ENCODE data around the gene LRRTM4. TPM values are rescaled to one million over a fixed set of nuclear protein-coding genes. Genes with fewer than 3 reads are reported as not detected.
"Not testable (repeated sequence)": the region's sequence is repeated elsewhere in the genome, so short reads cannot be mapped to it uniquely, and the experiment has no call there.

LRRTM4 gene
- polyA plus RNA-seq, 5 donors, result 1.1 to 3.4 (median 2.3) TPM

DNA sequence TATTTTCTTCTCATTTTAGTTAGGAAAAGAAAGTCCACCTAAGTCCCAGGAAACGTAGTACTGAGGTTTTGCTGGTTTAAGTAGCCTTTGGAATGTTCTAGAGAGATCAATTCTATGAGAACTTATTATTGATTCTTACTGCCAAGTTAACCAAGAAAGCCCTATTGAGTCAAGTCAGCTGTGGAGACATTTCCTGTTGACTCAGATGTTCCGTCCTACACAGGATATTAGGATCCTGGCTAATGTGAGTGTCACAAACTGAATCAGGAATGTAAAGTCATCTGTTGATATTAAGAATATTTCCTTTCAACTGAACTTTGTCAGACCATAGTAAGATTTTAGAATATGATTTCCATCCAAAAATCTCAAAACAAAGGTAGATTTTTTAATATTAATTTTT lies 654.3 kb downstream of the LRRTM4 start:
- DNase-seq, result peak in 1 of 2 donors; percentile 0

DNA sequence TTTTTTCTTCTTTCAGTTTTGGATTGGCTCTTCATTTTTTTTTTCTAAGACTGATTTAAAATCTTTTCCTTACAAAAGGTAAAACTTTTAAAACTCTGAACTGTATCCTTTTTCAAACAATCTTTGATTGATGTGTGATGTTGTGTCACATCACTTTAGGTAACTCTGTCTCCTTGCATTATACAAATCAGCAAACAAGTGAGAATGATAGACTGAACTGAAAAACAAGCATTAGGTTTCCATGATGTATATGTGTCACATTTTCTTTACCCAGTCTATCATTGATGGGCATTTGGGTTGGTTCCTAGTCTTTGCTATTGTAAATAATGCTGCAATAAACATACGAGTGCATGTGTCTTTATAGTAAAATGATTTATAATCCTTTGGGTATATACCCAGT lies 655.7 kb downstream of the LRRTM4 start:
- DNase-seq, result no peak

DNA sequence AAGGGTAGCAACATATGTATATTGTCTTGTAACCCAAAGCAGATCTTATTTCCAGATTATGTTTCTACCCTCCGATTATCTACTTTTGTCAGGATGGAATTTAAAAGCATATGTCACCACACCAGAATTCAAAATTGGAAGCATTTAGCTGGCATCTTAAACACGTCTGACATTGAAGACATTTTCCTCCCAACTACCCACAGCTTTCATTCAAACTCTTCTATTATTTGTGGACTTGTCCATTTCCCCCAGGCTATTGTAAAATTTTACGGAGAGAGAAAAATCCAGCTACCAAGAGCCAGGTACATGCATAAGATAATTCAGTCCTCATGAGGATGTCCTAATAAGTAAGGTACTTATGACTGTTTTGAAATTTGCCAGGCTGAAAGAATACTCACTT lies 659.3 kb downstream of the LRRTM4 start:
- no peak for DNase-seq

DNA sequence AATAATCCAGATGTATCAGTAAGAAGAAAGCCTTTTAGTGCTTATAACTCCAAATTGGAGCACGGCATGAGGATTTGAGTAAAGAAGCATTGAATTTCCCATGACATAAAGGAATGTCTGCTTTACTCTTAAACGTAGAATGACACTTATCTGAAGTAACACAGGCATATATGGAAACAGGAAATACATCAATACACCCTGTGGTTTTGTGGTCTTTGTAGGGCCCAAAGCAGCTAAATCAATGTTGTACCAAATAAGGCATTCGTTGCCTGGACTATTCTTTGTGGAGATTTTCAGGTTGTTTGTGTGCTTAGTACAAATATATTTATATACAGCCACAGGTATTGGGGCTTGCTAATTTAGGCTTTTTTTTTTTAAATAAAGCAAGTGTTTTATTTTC lies 660.5 kb downstream of the LRRTM4 start:
- DNase-seq, result no peak

DNA sequence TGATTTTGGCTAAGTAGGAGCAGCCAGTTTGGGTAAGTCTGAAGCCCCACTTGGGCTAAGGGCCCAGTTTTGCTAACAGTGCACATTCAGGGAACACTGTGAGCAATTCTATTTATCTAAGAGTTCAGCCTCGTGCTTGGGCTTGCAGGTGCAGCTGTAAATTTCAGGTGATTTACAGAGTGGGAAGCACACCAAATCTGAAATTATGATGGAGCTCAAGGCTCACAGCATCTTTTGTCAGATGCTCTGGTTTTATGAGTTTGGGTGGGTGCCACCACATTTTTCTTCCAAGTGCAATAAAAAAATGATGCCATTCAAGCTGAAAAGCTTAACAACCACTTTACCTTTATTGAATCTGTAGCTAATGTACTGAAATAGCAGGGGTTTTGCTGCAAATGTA lies 671.2 kb downstream of the LRRTM4 start:
- no peak for DNase-seq

DNA sequence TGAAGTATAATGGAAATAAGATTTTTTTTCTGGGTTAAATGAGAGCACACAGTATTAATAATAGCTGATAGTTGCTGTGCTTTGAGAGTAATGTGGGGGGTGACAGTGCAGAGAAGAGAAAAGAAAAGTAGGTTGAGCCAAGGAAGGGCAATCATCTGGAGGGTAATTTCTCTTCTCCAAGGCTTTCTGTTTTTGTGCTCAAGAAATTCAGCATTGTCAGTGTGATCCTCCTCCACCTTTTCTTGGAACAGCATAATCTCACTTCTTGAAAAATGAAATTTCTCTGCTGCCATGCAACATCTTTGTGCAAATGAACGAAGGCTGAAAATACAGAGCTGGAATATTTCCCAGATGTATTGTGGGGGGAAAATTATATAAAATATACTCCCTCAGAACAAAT lies 673.1 kb downstream of the LRRTM4 start:
- no peak for DNase-seq

DNA sequence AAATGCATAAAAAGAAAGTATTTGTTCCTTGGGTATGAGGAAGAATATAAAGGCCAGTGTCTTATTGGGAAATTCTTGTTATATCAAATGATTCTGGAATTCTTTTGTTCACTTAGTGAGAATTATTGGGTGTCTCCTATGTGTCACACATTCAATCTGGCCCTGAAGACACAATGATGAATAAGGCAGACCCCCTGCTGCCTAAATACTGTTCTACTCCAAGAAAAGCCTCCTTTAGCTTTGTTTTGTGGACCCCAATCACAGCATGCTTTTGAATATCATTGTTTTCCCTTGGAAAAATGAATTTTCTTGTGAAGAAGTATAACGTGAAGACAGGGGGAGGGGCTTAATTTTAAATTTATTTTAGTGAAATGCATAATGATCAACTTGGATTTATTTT lies 682.4 kb downstream of the LRRTM4 start:
- no peak for DNase-seq

DNA sequence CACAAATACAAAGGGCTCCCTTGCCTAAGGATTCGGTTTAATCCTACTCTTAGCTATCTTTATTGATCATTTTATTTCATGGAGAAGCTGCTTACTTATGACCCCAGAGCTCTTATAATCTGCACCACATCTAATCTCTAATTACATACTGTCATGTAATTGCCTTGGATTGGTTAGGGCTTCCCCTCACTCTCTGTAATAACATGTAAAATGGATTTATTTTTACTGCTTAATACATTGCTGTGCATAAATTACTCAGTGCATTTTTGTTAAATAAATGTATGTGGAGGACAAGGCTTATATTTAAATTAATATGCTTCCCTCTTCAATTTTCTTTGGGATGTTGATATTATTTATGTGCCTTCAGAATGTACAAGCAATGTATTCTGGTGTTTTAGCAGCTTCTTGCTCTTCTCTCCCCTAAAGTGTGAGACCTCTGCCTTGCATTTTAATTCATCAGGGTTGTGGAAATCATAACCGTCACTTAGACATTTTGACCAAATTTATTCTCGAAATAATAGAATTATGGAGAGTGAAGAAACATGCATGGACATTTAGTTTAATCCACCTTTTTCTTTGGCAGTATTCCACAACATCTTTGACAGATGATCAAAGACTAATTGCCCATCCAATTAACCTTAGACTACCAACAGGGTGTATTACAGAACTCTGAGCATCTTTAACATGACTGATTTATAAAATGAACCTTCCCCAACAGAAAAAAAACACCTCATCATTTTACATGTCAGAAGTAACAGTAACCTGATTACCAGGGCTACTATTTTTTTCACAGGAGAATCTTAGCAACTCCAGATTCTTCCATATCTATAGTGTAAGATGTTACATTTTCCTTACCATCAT lies 692.6 kb downstream of the LRRTM4 start:
- DNase-seq, result no peak

DNA sequence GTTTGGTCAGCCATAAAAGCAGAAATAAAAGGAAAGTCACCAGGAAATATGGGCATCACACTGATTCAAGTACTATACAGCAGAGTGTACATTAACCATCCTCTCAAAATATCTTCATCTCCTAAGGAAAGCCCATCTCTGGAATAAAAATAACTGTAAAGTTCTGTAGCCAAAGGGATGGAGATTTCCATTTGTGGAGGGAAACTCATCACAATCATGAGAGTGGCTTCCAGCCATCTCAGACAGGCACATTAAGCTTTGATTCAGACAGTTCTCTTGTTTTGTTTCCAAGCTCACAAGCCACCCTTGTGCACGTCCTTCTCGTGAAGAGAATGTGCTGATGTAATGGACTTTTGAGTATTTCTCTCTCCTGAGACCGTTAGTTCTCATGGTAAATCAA lies 695.5 kb downstream of the LRRTM4 start:
- DNase-seq, result no peak

DNA sequence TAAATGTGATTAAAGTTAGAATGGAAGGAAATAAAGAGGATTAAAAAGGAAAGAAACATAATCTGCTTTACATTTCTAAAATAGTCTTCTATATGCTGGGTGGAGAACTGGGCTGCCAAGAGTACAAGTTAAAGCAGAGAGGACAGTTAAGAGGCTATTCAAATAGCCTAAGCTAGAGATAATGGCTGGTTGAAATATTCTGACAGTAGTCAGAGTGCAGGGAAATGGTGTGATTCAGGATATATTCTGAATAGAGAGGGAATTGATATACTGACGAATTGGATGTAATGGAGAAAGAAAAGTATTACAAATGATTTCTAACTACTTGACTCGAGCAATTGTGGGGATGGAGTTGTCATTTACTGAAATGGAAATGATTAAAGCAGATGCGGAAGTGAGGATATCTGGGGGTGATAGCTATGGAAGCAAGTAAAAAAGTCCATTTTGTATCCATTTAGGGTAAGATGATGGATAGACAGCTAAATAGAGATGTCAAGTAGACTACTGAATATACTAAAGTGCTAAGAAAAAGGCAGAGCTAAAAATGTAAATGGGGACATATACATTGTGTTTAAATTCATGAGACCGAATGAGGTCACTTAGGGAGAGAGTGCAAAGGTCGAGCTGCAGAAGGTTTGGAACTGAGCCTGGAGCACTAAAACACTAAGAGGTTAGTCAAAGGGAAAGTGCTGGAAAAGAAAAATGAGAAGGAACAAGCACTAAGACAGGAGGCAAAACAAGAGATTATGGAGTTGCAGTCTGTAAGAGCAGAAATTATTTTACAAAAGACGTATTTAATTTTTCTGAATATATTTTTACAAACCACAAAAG lies 696.8 kb downstream of the LRRTM4 start:
- no peak for DNase-seq

DNA sequence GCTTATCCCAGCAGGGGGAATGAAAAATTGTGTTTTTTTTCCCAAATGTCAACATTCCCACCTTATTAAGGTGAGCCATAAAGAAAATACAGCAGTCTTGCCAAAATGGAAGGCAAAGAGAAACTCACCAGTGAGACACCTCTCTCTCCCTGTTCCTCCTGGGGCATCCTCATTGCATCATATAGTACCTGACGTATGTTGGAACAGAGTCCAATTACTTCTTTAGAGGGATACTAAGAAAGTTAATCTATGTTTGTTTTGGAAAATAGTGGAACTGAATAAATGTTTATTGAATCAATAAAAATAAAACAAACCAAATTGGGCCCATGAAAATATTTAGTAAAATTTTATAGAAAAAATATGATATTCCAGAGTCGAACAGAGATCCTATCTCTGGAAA lies 700.4 kb downstream of the LRRTM4 start:
- no peak for DNase-seq

DNA sequence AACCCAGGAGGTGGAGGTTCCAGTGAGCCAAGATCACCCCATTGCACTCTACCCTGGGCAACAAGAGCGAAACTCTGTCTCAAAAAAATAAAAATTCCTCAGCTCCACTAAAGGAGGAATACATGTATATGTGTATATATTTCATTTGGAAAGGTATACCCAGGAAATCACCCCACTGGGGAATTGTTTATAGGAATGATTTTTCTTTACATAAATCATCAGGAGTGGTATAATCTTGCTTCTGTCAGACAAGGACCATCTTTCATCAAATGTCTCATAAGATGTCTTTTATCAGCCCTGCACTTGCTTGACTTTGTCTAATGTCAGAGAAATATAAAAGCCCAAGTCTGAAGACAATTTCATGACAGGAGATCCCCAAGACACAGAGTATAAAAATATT lies 709.1 kb downstream of the LRRTM4 start:
- no peak for DNase-seq

DNA sequence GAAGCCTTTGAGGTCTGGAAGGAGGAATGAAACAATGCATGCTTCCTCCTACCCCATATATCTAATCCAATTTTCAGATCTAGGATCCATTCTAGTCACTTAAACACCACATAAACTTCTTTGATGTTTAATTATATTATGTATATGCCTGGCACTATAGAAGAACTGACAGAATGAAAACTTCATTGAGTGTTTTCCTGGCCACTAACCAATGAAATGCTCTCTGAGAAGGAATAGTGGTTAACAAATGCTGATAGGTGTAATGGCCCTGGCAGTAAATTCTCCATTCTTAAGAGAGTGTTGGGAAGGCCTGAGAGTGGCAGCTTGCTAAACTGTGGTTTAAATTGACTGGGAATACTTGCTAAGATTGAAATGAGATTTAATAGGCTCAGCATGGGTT lies 710.0 kb downstream of the LRRTM4 start:
- DNase-seq, result peak; percentile 24 to 33

DNA sequence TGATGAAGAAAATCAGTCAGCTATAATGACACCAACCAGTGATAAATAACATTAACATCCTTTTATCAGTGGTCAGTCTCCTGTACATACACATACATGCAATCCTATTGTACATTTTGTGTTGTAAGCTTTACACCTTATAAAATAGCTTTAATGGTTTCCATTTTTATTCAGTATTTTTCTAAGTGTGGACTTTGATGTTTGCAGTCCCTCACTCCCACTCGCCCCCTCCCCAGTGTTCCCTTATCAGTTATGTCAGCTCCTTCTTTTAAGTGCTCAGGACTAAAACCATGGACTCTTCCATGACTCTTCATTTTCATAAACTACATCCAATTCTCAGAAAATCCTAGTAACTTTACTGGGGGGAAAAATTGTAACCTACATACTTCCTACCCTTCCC lies 713.0 kb downstream of the LRRTM4 start:
- DNase-seq, result peak in 1 of 2 donors; percentile 45

DNA sequence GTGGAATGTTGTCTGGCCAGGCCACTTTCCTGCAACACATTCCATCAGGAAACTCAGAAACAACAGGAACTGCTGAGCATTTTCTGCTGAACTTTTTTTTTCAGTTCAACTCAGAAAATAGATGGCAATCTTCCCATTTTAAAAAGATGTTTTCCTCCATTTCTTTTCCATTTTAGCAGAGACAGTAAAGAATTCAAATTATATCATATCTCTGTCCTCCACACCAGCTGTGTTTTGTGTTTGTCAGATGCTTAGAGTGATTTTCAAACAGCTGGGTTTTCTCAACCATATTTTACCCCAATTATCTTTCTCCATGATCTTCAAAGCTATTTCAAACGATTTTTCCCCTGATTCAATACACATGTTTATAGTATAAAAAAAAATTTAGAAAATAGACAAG lies 713.4 kb downstream of the LRRTM4 start:
- DNase-seq, result peak; percentile 75 to 81

DNA sequence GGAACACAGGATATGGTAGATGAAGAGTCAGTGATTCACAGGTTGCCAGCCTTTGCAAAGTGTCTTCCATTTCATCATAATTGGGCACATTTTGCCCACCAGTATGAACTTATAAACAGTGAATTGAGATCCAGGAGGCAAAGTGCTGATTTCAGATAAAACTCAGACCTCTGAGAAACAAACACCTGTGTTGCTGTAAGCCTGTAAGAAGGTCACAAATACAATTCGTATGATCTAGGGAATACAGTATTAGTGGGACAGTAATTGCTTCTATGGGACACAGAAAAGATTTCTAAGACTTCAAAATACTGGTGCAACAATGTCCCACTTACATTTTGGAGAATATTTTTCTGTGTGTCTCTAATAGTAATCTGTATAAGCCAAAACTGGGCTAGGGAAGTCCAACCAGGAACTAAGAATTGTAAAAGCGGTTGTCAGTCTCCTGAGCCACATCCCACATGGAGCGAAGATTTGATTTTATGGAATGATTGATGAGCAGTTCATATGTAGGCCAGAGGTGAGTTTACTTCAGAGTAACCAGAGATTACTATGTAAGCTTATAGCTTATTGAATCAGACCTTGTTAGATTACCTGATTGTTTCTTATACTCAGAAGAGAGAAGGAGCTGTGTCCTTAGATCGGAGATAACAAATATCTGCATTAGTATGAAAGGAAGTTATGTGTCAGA lies 728.4 kb downstream of the LRRTM4 start:
- no peak for DNase-seq

DNA sequence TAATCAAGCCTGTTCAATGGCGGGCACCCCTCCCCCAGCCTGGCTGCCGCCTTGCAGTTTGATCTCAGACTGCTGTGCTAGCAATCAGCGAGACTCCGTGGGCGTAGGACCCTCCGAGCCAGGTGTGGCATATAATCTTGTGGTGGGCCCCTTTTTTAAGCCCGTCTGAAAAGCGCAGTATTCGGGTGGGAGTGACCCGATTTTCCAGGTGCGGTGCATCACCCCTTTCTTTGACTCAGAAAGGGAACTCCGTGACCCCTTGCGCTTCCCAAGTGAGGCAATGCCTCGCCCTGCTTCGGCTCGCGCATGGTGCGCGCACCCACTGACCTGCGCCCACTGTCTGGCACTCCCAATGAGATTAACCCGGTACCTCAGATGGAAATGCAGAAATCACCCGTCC lies 740.9 kb downstream of the LRRTM4 start:
- not testable (repeated sequence) for DNase-seq

DNA sequence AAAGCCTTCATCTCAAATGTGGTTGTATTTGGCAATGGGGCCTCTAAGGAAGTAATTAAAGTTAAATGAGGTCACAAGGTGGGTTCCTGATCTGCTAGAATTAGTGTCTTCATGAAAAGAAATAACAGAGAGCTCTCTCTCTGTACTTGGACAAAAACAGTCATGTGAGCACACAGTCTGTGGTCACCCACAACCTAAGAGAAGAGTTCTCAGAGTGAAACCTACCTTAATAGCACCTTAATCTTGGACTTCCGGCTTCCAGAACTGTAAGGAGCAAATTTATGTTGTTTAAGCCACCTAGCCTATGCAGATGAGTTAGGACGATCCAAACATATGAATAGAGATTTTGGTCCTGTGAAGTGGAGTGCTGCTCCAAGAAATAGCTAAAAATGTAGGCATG lies 758.9 kb downstream of the LRRTM4 start:
- DNase-seq, result no peak

DNA sequence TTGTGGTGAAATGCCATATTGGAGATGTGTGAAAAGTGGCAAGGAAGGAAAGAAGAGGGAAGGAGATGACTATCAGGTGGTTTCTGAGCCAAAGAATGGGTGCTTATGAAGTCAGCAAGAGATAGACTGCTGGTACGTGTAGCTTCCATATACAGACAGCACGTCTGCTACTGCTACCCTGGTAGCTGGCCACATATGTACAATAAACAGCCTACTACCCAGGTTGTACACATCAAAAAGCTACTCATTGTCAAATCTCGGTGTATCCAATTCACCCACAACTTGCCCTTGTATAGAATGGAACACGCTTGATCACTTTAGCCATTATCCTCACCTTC lies 761.8 kb downstream of the LRRTM4 start:
- DNase-seq, result no peak

DNA sequence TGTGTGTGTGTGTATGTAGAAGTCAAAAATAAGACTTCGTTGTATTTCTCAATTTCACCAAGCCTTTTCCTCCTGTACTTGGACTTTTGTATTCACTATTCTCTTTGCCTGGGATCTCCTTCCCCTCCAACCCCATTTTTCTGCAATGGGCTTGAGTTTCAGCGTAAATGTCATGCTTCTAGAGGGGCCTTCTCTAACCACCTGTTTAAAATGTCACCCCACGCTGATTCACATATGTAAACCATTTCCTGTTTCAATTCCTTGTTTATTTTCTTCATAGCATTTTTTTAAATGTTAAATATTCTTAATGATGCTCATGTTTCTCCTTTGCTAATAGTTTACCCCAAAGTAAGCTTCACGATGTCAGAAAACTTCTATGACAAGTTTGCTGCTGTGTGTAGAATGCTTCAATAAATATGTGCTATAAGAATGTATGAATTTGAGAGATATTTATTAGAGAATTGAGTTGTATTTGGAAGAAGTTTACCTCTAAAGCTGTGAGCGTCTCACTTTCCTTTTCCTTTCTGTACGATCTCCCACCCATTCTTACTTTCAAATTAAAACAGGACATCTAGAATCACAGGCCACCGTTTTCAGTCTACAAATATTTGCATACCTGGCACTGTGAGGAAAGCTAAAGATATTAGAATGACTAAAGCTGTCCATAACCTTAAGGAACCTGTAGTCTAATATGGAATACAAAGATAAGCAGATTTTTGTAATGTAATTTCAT lies 762.4 kb downstream of the LRRTM4 start:
- no peak for DNase-seq

DNA sequence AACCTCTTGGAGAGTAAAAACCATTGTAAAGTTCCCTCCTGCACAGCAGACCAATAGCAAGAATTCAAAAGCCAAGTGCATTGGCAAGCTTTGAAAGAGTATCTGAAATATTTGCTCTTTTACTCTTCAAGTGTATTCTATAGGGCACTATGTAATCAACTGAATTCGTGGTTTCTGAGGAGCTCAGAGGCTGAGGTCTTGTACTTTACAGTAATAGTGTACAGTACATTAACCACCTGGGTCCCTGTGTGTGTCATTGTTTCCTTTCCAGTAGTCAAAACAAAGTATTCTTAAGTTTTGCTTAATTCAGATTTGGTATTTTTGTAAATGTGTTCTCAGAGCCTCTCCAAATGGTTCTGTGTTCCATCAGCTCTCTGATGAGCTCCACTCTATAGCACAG lies 769.7 kb downstream of the LRRTM4 start:
- DNase-seq, result no peak

DNA sequence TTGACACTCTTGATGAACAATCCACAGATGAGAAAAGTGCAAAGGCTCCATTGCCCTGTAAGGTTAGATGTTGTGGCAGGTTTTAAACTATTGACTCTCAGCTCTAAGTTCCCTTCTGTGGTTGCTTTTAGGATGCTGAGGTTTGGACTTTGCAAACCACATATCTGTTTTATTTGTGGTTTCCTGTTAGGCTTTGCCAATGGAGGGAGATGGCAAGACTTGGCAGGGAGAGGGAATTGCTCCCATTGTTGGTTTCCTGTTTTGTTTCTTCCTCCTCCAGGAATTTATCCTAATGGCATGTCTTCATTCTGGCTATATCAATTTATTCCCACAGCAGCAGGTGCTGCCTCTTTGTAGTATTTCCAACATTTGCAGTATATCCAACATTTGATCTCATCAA lies 772.3 kb downstream of the LRRTM4 start:
- DNase-seq, result no peak

All from right lung (tissue), 5 donors.